ENCODE data around the gene C3orf18. TPM values are rescaled to one million over a fixed set of nuclear protein-coding genes. Genes with fewer than 3 reads are reported as not detected.

Gene C3orf18
- total and polyA plus RNA-seq, 2 donors from 2014 or later: 6.2 to 14.9 TPM

- no peak overlapping the region for H3K4me3 ChIP-seq (ENCODE audit: low read length in 3 of 3)
- no peaks in the 10 kb centered on the region for H3K36me3 ChIP-seq (ENCODE audit: control insufficient read depth in 2 of 3, insufficient read depth in 3 of 3, low read length in 3 of 3)
- peak in 4 of 5 donors; percentile 59 to 82 (median 78) for DNase-seq
- no peaks in the 10 kb centered on the region for H3K9me3 ChIP-seq (ENCODE audit: control insufficient read depth in 2 of 3, insufficient read depth in 1 of 3, low read length in 3 of 3)
- intact Hi-C loops (cut with DNase I): loop anchor here (10.0 kb wide), 1 partner anchor 115 kb away; no protein-coding TSS in a partner anchor
- FAIRE-seq: no peak
- no peaks in the 10 kb centered on the region for H3K27me3 ChIP-seq (ENCODE audit: control insufficient read depth, insufficient read depth, low read length)
- peak; percentile 69 for TF ChIP-seq CTCF (IDR thresholded peaks at IDR 0.05; ENCODE audit: borderline replicate concordance, extremely low read depth, insufficient read depth)
- no peaks in the 10 kb centered on the region for H3K4me1 ChIP-seq (ENCODE audit: control insufficient read depth in 2 of 3, insufficient read depth in 2 of 3, low read depth in 1 of 3, low read length in 3 of 3)
- H3K9ac ChIP-seq (ENCODE audit: low read length in 3 of 3): no peak overlapping the region
- H3K27ac ChIP-seq (ENCODE audit: low read depth in 2 of 2, low read length in 2 of 2): no peak overlapping the region
Measured at GRCh38 chr3:50550079-50550736, 17.3 kb downstream of the C3orf18 start.

- intact Hi-C loops (cut with DNase I): no loop called here
- H3K27me3 ChIP-seq (ENCODE audit: control insufficient read depth, insufficient read depth, low read length): no peaks in the 10 kb centered on the region
- no peaks in the 10 kb centered on the region for H3K9me3 ChIP-seq (ENCODE audit: control insufficient read depth in 2 of 3, insufficient read depth in 1 of 3, low read length in 3 of 3)
- no peak overlapping the region for H3K27ac ChIP-seq (ENCODE audit: low read depth in 2 of 2, low read length in 2 of 2)
- H3K4me1 ChIP-seq (ENCODE audit: control insufficient read depth in 2 of 3, insufficient read depth in 2 of 3, low read depth in 1 of 3, low read length in 3 of 3): no peaks in the 10 kb centered on the region
- no peak for TF ChIP-seq CTCF (IDR thresholded peaks at IDR 0.05; ENCODE audit: borderline replicate concordance, extremely low read depth, insufficient read depth)
- no peaks in the 10 kb centered on the region for H3K36me3 ChIP-seq (ENCODE audit: control insufficient read depth in 2 of 3, insufficient read depth in 3 of 3, low read length in 3 of 3)
- H3K4me3 ChIP-seq (ENCODE audit: low read length in 3 of 3): no peak overlapping the region
- no peak for FAIRE-seq
- no peak for DNase-seq
- H3K9ac ChIP-seq (ENCODE audit: low read length in 3 of 3): no peak overlapping the region
Measured at GRCh38 chr3:50549226-50549625, 18.3 kb downstream of the C3orf18 start.

GRCh38 chr3:50545781-50546180 is 21.8 kb downstream of the C3orf18 start:
- intact Hi-C loops (cut with DNase I): no loop called here
- Histone ChIP-seq H3K27ac (ENCODE audit: low read depth in 2 of 2, low read length in 2 of 2) (no peak overlapping the region), H3K36me3 (ENCODE audit: control insufficient read depth in 2 of 3, insufficient read depth in 3 of 3, low read length in 3 of 3) (no peaks in the 10 kb centered on the region), H3K9ac (ENCODE audit: low read length in 3 of 3) (no peak overlapping the region), H3K27me3 (ENCODE audit: control insufficient read depth, insufficient read depth, low read length) (no peaks in the 10 kb centered on the region), H3K4me3 (ENCODE audit: low read length in 3 of 3) (no peak overlapping the region), H3K4me1 (ENCODE audit: control insufficient read depth in 2 of 3, insufficient read depth in 2 of 3, low read depth in 1 of 3, low read length in 3 of 3) (no peaks in the 10 kb centered on the region), H3K9me3 (ENCODE audit: control insufficient read depth in 2 of 3, insufficient read depth in 1 of 3, low read length in 3 of 3) (no peaks in the 10 kb centered on the region)
- FAIRE-seq: no peak
- DNase-seq: no peak
- TF ChIP-seq CTCF (IDR thresholded peaks at IDR 0.05; ENCODE audit: borderline replicate concordance, extremely low read depth, insufficient read depth): no peak

Measured in kidney (tissue), 14 donors.